ENCODE measurements around the gene DHRS12. TPM values are rescaled to one million over a fixed set of nuclear protein-coding genes. Genes with fewer than 3 reads are reported as not detected.

The DHRS12 gene
- total RNA-seq, 1 experiment from 2014 or later: 8.8 TPM

GRCh38 chr13:51804295-51805172, 571 bp upstream of the DHRS12 start:
- H3K18ac ChIP-seq (ENCODE audit: insufficient read length, low read depth, low read length): peak overlapping the region; percentile 50
- H3K9me3 Mint-ChIP-seq: no peaks in the 10 kb centered on the region
- peaks cover 47 to 54% of the 10 kb centered on the region in 2 experiments for H3K4me1 Mint-ChIP-seq
- no peak overlapping the region for H3K4ac ChIP-seq (ENCODE audit: low read depth, low read length)
- WGBS (ENCODE audit: extremely low coverage, insufficient read length, low lambda C conversion rate): no CpG with 5 or more reads among the region's 31 CpGs
- H3K9ac ChIP-seq (ENCODE audit: extremely low read depth, insufficient read length, low read length): peak overlapping the region; percentile 59
- no peak overlapping the region for H4K5ac ChIP-seq (ENCODE audit: insufficient read length, low read depth, low read length)
- no peaks in the 10 kb centered on the region; the same call in none of the 2 replicates for H3K27me3 Mint-ChIP-seq (ENCODE audit: low read depth)
- no peak overlapping the region for H2BK15ac ChIP-seq (ENCODE audit: low read depth, low read length)
- H3K79me2 ChIP-seq (ENCODE audit: insufficient read depth, low read length): no peaks in the 10 kb centered on the region
- peak overlapping the region; percentile 15 to 95 (median 92); a peak in 3 of 7 replicates for H3K27ac Mint-ChIP-seq
- H3K9me3 ChIP-seq (ENCODE audit: control insufficient read depth, low read depth, low read length): no peaks in the 10 kb centered on the region
- no peak overlapping the region for H3K56ac ChIP-seq (ENCODE audit: insufficient read length, low read depth, low read length)
- H3K36me3 Mint-ChIP-seq (ENCODE audit: insufficient read depth in 1 of 3, low read depth in 3 of 3): peaks cover 0 to 2% (median 0%) of the 10 kb centered on the region in 3 experiments; a peak in 2 of 7 replicates
- no peak overlapping the region for H3T11ph ChIP-seq (ENCODE audit: low read length)
- H3K4me3 Mint-ChIP-seq: peak overlapping the region; percentile 77 to 88
- H2BK20ac ChIP-seq (ENCODE audit: low read depth, low read length, poor library complexity, severe bottlenecking): no peak overlapping the region
- H3K27me3 ChIP-seq (ENCODE audit: insufficient read depth, low read length): no peaks in the 10 kb centered on the region
- H4K8ac ChIP-seq (replicated peaks; ENCODE audit: insufficient read length, low read depth, low read length): no peak overlapping the region
- H2BK120ac ChIP-seq (ENCODE audit: low read depth, low read length, poor library complexity, severe bottlenecking): no peak overlapping the region
- DNase-seq: no peak
- no peak overlapping the region for H2BK5ac ChIP-seq (ENCODE audit: insufficient read length, low read length)
- peaks cover 3% of the 10 kb centered on the region; the same call in 1 of the 2 replicates for H3K4me1 ChIP-seq (ENCODE audit: insufficient read depth, low read length)
- H3K23me2 ChIP-seq (ENCODE audit: insufficient read length, low read depth, low read length, poor library complexity, severe bottlenecking): peaks cover 4% of the 10 kb centered on the region
- no peaks in the 10 kb centered on the region for H3K79me1 ChIP-seq (ENCODE audit: insufficient read depth, low read depth, low read length, poor library complexity, severe bottlenecking)
- H3K23ac ChIP-seq (ENCODE audit: insufficient read length, low read depth, low read length): no peak overlapping the region
- no peak overlapping the region for H2AFZ ChIP-seq (ENCODE audit: low read length)
- no peak overlapping the region for H3K27ac ChIP-seq (ENCODE audit: insufficient read length, low read depth, low read length)
- no peak overlapping the region for H2BK12ac ChIP-seq (ENCODE audit: insufficient read length, low read depth, low read length)
- H3K4me2 ChIP-seq (ENCODE audit: insufficient read depth, insufficient read length, low read length): peak overlapping the region; percentile 94
- no peaks in the 10 kb centered on the region for H4K20me1 ChIP-seq (ENCODE audit: control insufficient read depth, insufficient read depth, insufficient read length)
- TF ChIP-seq, protein P1, sequence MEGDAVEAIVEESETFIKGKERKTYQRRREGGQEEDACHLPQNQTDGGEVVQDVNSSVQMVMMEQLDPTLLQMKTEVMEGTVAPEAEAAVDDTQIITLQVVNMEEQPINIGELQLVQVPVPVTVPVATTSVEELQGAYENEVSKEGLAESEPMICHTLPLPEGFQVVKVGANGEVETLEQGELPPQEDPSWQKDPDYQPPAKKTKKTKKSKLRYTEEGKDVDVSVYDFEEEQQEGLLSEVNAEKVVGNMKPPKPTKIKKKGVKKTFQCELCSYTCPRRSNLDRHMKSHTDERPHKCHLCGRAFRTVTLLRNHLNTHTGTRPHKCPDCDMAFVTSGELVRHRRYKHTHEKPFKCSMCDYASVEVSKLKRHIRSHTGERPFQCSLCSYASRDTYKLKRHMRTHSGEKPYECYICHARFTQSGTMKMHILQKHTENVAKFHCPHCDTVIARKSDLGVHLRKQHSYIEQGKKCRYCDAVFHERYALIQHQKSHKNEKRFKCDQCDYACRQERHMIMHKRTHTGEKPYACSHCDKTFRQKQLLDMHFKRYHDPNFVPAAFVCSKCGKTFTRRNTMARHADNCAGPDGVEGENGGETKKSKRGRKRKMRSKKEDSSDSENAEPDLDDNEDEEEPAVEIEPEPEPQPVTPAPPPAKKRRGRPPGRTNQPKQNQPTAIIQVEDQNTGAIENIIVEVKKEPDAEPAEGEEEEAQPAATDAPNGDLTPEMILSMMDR (conservative IDR thresholded peaks at IDR 0.05): no peak
- peak overlapping the region; percentile 87; the same call in 1 of the 2 replicates for H3K14ac ChIP-seq (ENCODE audit: insufficient read depth, low read length)
- no peak overlapping the region for H4K91ac ChIP-seq (ENCODE audit: insufficient read length, low read depth, low read length)
- H2AK5ac ChIP-seq (ENCODE audit: insufficient read length, low read length): no peak overlapping the region
